ENCODE data around the gene PADI2. TPM values are rescaled to one million over a fixed set of nuclear protein-coding genes. Genes with fewer than 3 reads are reported as not detected.
A peak's percentile ranks its signal among the peaks of the same experiment; 100 is the strongest.

Gene PADI2
- total RNA-seq, 1 donor from 2014 or later, result under 0.01 TPM

GRCh38 chr1:17140279-17140678, 21.0 kb upstream of the PADI2 start:
- no peak for DNase-seq (ENCODE audit: low read depth in 2 of 2)

GRCh38 chr1:17139637-17140036, 20.4 kb upstream of the PADI2 start:
- no peak for DNase-seq (ENCODE audit: low read depth in 2 of 2)

GRCh38 chr1:17137441-17137840, 18.2 kb upstream of the PADI2 start:
- no peak for DNase-seq (ENCODE audit: low read depth in 2 of 2)

GRCh38 chr1:17136936-17137335, 17.7 kb upstream of the PADI2 start:
- DNase-seq (ENCODE audit: low read depth in 2 of 2), result no peak

GRCh38 chr1:17136145-17136544, 16.9 kb upstream of the PADI2 start:
- DNase-seq (ENCODE audit: low read depth in 2 of 2), result no peak

GRCh38 chr1:17135530-17135929, 16.3 kb upstream of the PADI2 start:
- DNase-seq (ENCODE audit: low read depth in 2 of 2), result no peak

- DNase-seq (ENCODE audit: low read depth in 2 of 2), result no peak
These were observed 15.5 kb upstream of the PADI2 start for GRCh38 chr1:17134724-17135123.

GRCh38 chr1:17134034-17134433, 14.8 kb upstream of the PADI2 start:
- no peak for DNase-seq (ENCODE audit: low read depth in 2 of 2)

- no peak for DNase-seq (ENCODE audit: low read depth in 2 of 2)
These were observed 10.9 kb upstream of the PADI2 start for GRCh38 chr1:17130138-17130635.

- DNase-seq (ENCODE audit: low read depth in 2 of 2), result peak; percentile 88 to 91
These were observed 9.1 kb upstream of the PADI2 start for GRCh38 chr1:17128361-17128760.

- peak; percentile 51 to 75 for DNase-seq (ENCODE audit: low read depth in 2 of 2)
These were observed 6.5 kb upstream of the PADI2 start for GRCh38 chr1:17125756-17126237.

- no peak for DNase-seq (ENCODE audit: low read depth in 2 of 2)
These were observed 4.2 kb upstream of the PADI2 start for GRCh38 chr1:17123196-17124045.

- peak; percentile 54 to 83 for DNase-seq (ENCODE audit: low read depth in 2 of 2)
These were observed 3.4 kb upstream of the PADI2 start for GRCh38 chr1:17122521-17123164.

GRCh38 chr1:17121881-17122280, 2.6 kb upstream of the PADI2 start:
- peak in 1 of 2 donors; percentile 11 for DNase-seq (ENCODE audit: low read depth in 2 of 2)

- no peak for DNase-seq (ENCODE audit: low read depth in 2 of 2)
These were observed 1.9 kb upstream of the PADI2 start for GRCh38 chr1:17120962-17121837.

- no peak for DNase-seq (ENCODE audit: low read depth in 2 of 2)
These were observed 1.2 kb upstream of the PADI2 start for GRCh38 chr1:17120481-17120877.

GRCh38 chr1:17119773-17120480, 676 bp upstream of the PADI2 start:
- no peak for DNase-seq (ENCODE audit: low read depth in 2 of 2)

GRCh38 chr1:17118706-17119075, 560 bp downstream of the PADI2 start:
- DNase-seq (ENCODE audit: low read depth in 2 of 2), result no peak

GRCh38 chr1:17118268-17118667, 983 bp downstream of the PADI2 start:
- no peak for DNase-seq (ENCODE audit: low read depth in 2 of 2)

- no peak for DNase-seq (ENCODE audit: low read depth in 2 of 2)
These were observed 1.6 kb downstream of the PADI2 start for GRCh38 chr1:17117451-17118265.
